ENCODE measurements around the gene PTPN23.
"Not testable (repeated sequence)": the region's sequence is repeated elsewhere in the genome, so short reads cannot be mapped to it uniquely, and the experiment has no call there.

The PTPN23 gene

GRCh38 chr3:47380601-47381316 lies at the start of gene PTPN23:
Gene PTPN23, plus strand, starts transcription at chr3:47381021. Its CDS starts 76 bp downstream, at chr3:47381097.
- DNase-seq (ENCODE audit: low spot score): peak; percentile 98

- no peak for DNase-seq (ENCODE audit: low spot score)
Measured at GRCh38 chr3:47333907-47334306, 46.9 kb upstream of the PTPN23 start.

- DNase-seq (ENCODE audit: low spot score): no peak
Measured at GRCh38 chr3:47337656-47338055, 43.2 kb upstream of the PTPN23 start.

GRCh38 chr3:47339951-47340350 lies 40.9 kb upstream of the PTPN23 start:
- DNase-seq (ENCODE audit: low spot score): no peak

GRCh38 chr3:47340866-47341265 lies 40.0 kb upstream of the PTPN23 start:
- DNase-seq (ENCODE audit: low spot score): no peak

- DNase-seq (ENCODE audit: low spot score): no peak
Measured at GRCh38 chr3:47342151-47342550, 38.7 kb upstream of the PTPN23 start.

GRCh38 chr3:47342812-47343211 lies 38.0 kb upstream of the PTPN23 start:
- no peak for DNase-seq (ENCODE audit: low spot score)

- no peak for DNase-seq (ENCODE audit: low spot score)
Measured at GRCh38 chr3:47343471-47343971, 37.3 kb upstream of the PTPN23 start.

- no peak for DNase-seq (ENCODE audit: low spot score)
Measured at GRCh38 chr3:47344971-47345370, 35.9 kb upstream of the PTPN23 start.

- DNase-seq (ENCODE audit: low spot score): peak; percentile 47
Measured at GRCh38 chr3:47347217-47347801, 33.5 kb upstream of the PTPN23 start.

- no peak for DNase-seq (ENCODE audit: low spot score)
Measured at GRCh38 chr3:47348411-47349154, 32.2 kb upstream of the PTPN23 start.

- DNase-seq (ENCODE audit: low spot score): no peak
Measured at GRCh38 chr3:47355010-47355409, 25.8 kb upstream of the PTPN23 start.

GRCh38 chr3:47356201-47356600 lies 24.6 kb upstream of the PTPN23 start:
- DNase-seq (ENCODE audit: low spot score): no peak

GRCh38 chr3:47359323-47359722 lies 21.5 kb upstream of the PTPN23 start:
- DNase-seq (ENCODE audit: low spot score): no peak

GRCh38 chr3:47360110-47360517 lies 20.7 kb upstream of the PTPN23 start:
- DNase-seq (ENCODE audit: low spot score): not testable (repeated sequence)

- no peak for DNase-seq (ENCODE audit: low spot score)
Measured at GRCh38 chr3:47362701-47363100, 18.1 kb upstream of the PTPN23 start.

- no peak for DNase-seq (ENCODE audit: low spot score)
Measured at GRCh38 chr3:47365213-47366153, 15.3 kb upstream of the PTPN23 start.

GRCh38 chr3:47366833-47367232 lies 14.0 kb upstream of the PTPN23 start:
- no peak for DNase-seq (ENCODE audit: low spot score)

GRCh38 chr3:47367631-47368030 lies 13.2 kb upstream of the PTPN23 start:
- no peak for DNase-seq (ENCODE audit: low spot score)

- DNase-seq (ENCODE audit: low spot score): not testable (repeated sequence)
Measured at GRCh38 chr3:47370020-47370419, 10.8 kb upstream of the PTPN23 start.

- DNase-seq (ENCODE audit: low spot score): no peak
Measured at GRCh38 chr3:47370887-47371697, 9.7 kb upstream of the PTPN23 start.

Data from pons (tissue), 1 donor.